H1 (cell line): Measurements from ENCODE around the gene SLC2A8. TPM values are rescaled to one million over a fixed set of nuclear protein-coding genes. Genes with fewer than 3 reads are reported as not detected.

Experiments
- CTCF ChIA-PET: fragments of 300-600 bp; sonication (Branson Sonifier 250); formaldehyde crosslinking; loops from one replicate; lab custom pipeline; 2021; ENCODE audit not compliant: partially characterized antibody; lab: Charles Lee
- POLR2A ChIA-PET: fragments of 300-600 bp; sonication (Branson Sonifier 250); formaldehyde crosslinking; loops from one replicate; lab custom pipeline; 2021; ENCODE audit warnings: inconsistent platforms; ENCODE audit not compliant: partially characterized antibody; lab: Charles Lee
- DNase-seq, 2 experiments: peaks; one replicate each; pipeline versions ENCODE4 v3.0.0 to v3.0.0-alpha.2; 2010 to 2022; ENCODE audit warnings: low spot score in 2 of 2, low read depth in 1 of 2, mixed read lengths in 1 of 2
- FAIRE-seq: peaks from 2 replicates; lab custom pipeline; 2011; peaks lifted over from hg19 to GRCh38; lab: Jason Lieb, UNC
- H2AFZ ChIP-seq: 2 replicates; pipeline ENCODE4 v1.8.1; 2012; ENCODE audit warnings: low read length, inconsistent platforms
- H2AK5ac ChIP-seq: 2 replicates; pipeline ENCODE4 v1.6.1; 2013; ENCODE audit warnings: low read depth, low read length
- H2BK120ac ChIP-seq: replicated peaks from 2 replicates; pipeline ENCODE3; 2013; ENCODE audit warnings: low read depth, low read length, inconsistent platforms
- H2BK12ac ChIP-seq: 2 replicates; pipeline ENCODE4 v1.6.1; 2013; ENCODE audit warnings: low read depth, low read length
- H2BK15ac ChIP-seq: 2 replicates; pipeline ENCODE4 v1.6.1; 2013; ENCODE audit warnings: low read length
- H2BK20ac ChIP-seq: 2 replicates; pipeline ENCODE4 v1.6.1; 2013; ENCODE audit warnings: low read length
- H2BK5ac ChIP-seq: 2 replicates; pipeline ENCODE4 v1.6.1; 2013; ENCODE audit warnings: low read depth, low read length
- H3K14ac ChIP-seq: 2 replicates; pipeline ENCODE4 v1.6.1; 2013; ENCODE audit warnings: inconsistent platforms; ENCODE audit not compliant: insufficient read length
- H3K18ac ChIP-seq: 2 replicates; pipeline ENCODE4 v1.6.1; 2013; ENCODE audit warnings: low read length; ENCODE audit errors: extremely low read depth
- H3K23ac ChIP-seq: 2 replicates; pipeline ENCODE4 v1.6.1; 2013; ENCODE audit warnings: inconsistent platforms; ENCODE audit not compliant: insufficient read length
- H3K23me2 ChIP-seq: 2 replicates; pipeline ENCODE4 v1.6.1; 2013; ENCODE audit warnings: low read depth, low read length
- H3K27ac ChIP-seq: 2 replicates; pipeline ENCODE4 v1.6.1; 2011; ENCODE audit warnings: low read depth, low read length, inconsistent platforms
- H3K27me3 ChIP-seq, 4 experiments: replicated peaks in 1 of 4; 1 replicate in 1 of 4; 2 replicates in 3 of 4; pipeline versions ENCODE4 v1.6.1 to v1.8.1; 2011 to 2013; ENCODE audit warnings: low read length in 3 of 4, mild to moderate bottlenecking in 3 of 4, inconsistent platforms in 2 of 4, mixed read lengths in 2 of 4, moderate library complexity in 1 of 4; ENCODE audit not compliant: control insufficient read depth in 3 of 4, insufficient read depth in 3 of 4; ENCODE audit errors: extremely low read depth in 1 of 4
- H3K36me3 ChIP-seq, 4 experiments: 2 replicates each; pipeline versions ENCODE4 v1.6.1 to v1.8.1; 2011 to 2013; ENCODE audit warnings: mild to moderate bottlenecking in 4 of 4, low read length in 3 of 4, moderate library complexity in 2 of 4, control low read depth in 1 of 4, inconsistent platforms in 1 of 4; ENCODE audit not compliant: insufficient read depth in 4 of 4, control insufficient read depth in 2 of 4
- H3K4ac ChIP-seq: replicated peaks from 2 replicates; pipeline ENCODE3; 2013; ENCODE audit warnings: low read length, low read depth, mixed read lengths, inconsistent platforms; ENCODE audit not compliant: insufficient read length
- H3K4me1 ChIP-seq, 4 experiments: replicated peaks in 1 of 4; 1 replicate in 1 of 4; 2 replicates in 3 of 4; pipeline versions ENCODE4 v1.6.1 to v1.8.1; 2011 to 2013; ENCODE audit warnings: low read length in 3 of 4, inconsistent platforms in 2 of 4, mixed read lengths in 1 of 4; ENCODE audit not compliant: insufficient read depth in 4 of 4, control insufficient read depth in 3 of 4
- H3K4me2 ChIP-seq, 2 experiments: 2 replicates each; pipeline versions ENCODE4 v1.6.1 to v1.8.1; 2011 to 2013; ENCODE audit warnings: low read depth in 2 of 2, low read length in 2 of 2, control low read depth in 1 of 2, inconsistent platforms in 1 of 2, mild to moderate bottlenecking in 1 of 2; ENCODE audit not compliant: insufficient read depth in 1 of 2
- H3K4me3 ChIP-seq, 4 experiments: fragments of 200-600, 300-600 bp in 1 of 4; sonication (generic), shearing (Covaris generic), sonication (Bioruptor Twin) in 1 of 4; 2 replicates each; pipeline versions ENCODE4 v1.5.1 to v1.8.1; 2011 to 2016; ENCODE audit warnings: low read length in 4 of 4, low read depth in 3 of 4, control low read depth in 2 of 4, inconsistent platforms in 2 of 4, mild to moderate bottlenecking in 2 of 4, mixed read lengths in 1 of 4, moderate library complexity in 1 of 4; ENCODE audit not compliant: insufficient read depth in 2 of 4; ENCODE audit errors: extremely low read depth in 1 of 4
- H3K56ac ChIP-seq: replicated peaks from 2 replicates; pipeline ENCODE3; 2013; ENCODE audit warnings: low read depth, mild to moderate bottlenecking, mixed read lengths, low read length, inconsistent platforms; ENCODE audit not compliant: insufficient read length
- H3K79me1 ChIP-seq: 2 replicates; pipeline ENCODE4 v1.6.1; 2013; ENCODE audit warnings: low read depth, low read length, control low read depth
- H3K79me2 ChIP-seq, 2 experiments: 2 replicates each; pipeline versions ENCODE4 v1.6.1 to v1.8.1; 2012 to 2013; ENCODE audit warnings: low read length in 2 of 2, mild to moderate bottlenecking in 2 of 2, inconsistent platforms in 1 of 2; ENCODE audit not compliant: insufficient read depth in 2 of 2, control insufficient read depth in 1 of 2
- H3K9ac ChIP-seq, 4 experiments: replicated peaks in 1 of 4; 1 replicate in 1 of 4; 2 replicates in 3 of 4; pipeline versions ENCODE4 v1.6.1 to v1.8.1; 2011 to 2013; ENCODE audit warnings: low read depth in 3 of 4, low read length in 3 of 4, control low read depth in 2 of 4, mild to moderate bottlenecking in 2 of 4, moderate library complexity in 2 of 4, inconsistent platforms in 1 of 4; ENCODE audit errors: extremely low read depth in 1 of 4
- H3K9me3 ChIP-seq, 2 experiments: 2 replicates each; pipeline versions ENCODE4 v1.6.1 to v1.8.1; 2012 to 2013; ENCODE audit warnings: mild to moderate bottlenecking in 2 of 2, moderate library complexity in 2 of 2, control low read depth in 1 of 2, inconsistent platforms in 1 of 2, low read depth in 1 of 2, low read length in 1 of 2, mixed read lengths in 1 of 2; ENCODE audit not compliant: insufficient read depth in 2 of 2
- H4K20me1 ChIP-seq, 2 experiments: replicated peaks in 1 of 2; 2 replicates each; pipeline versions ENCODE3 to v1.8.1; 2011 to 2013; ENCODE audit warnings: inconsistent platforms in 2 of 2, low read length in 2 of 2, mild to moderate bottlenecking in 1 of 2; ENCODE audit not compliant: insufficient read depth in 2 of 2, control insufficient read depth in 1 of 2
- H4K5ac ChIP-seq: 2 replicates; pipeline ENCODE4 v1.6.1; 2013; ENCODE audit warnings: low read length, low read depth, mixed read lengths, inconsistent platforms; ENCODE audit not compliant: insufficient read length
- H4K8ac ChIP-seq: 2 replicates; pipeline ENCODE4 v1.8.0; 2013; ENCODE audit warnings: mild to moderate bottlenecking, moderate library complexity, low read length, inconsistent platforms; ENCODE audit not compliant: insufficient read depth; ENCODE audit errors: extremely low read depth
- H4K91ac ChIP-seq: replicated peaks from 2 replicates; pipeline ENCODE3; 2013; ENCODE audit warnings: low read length, mixed read lengths, inconsistent platforms; ENCODE audit not compliant: insufficient read length
- ASH2L ChIP-seq: fragments of 200-600, 300-600 bp; sonication (generic); IDR thresholded peaks from one replicate; pipeline ENCODE4 v1.7.1; 2017; ENCODE audit warnings: low read length
- GTF2F1 ChIP-seq: IDR thresholded peaks from 2 replicates; pipeline ENCODE4 v1.6.1; 2012; ENCODE audit warnings: low read depth, low read length, improper control_type of control experiment, borderline replicate concordance
- WGBS, 2 experiments: shearing (Covaris generic) in 1 of 2; methylation state at CpG; one replicate each; pipeline versions ENCODE4 v1.1.6 to v1.1.7; 2013 to 2015; ENCODE audit warnings: low lambda C conversion rate in 2 of 2, mixed read lengths in 2 of 2, inconsistent platforms in 1 of 2, low coverage in 1 of 2, missing lambda C conversion rate in 1 of 2; ENCODE audit not compliant: insufficient replicate concordance in 2 of 2, insufficient coverage in 1 of 2, insufficient read length in 1 of 2; ENCODE audit errors: extremely low coverage in 1 of 2, missing lambda C conversion rate in 1 of 2; 5-methylcytosine and 5-hydroxymethylcytosine counted together
- polyA plus RNA-seq, 7 experiments: library from polyadenylated mRNA; depleted of rRNA in 3 of 7; stranded (reverse) in 5 of 7; unstranded in 2 of 7; fragments of >200 nt in 5 of 7; fragments of 200-250 nt in 2 of 7; gene quantifications; 1 replicate in 5 of 7; 2 replicates in 1 of 7; 4 replicates in 1 of 7; pipeline versions ENCODE4 v1.2.1 to v1.2.3, GENCODE V29; 2011 to 2013; ENCODE audit warnings: missing spikeins in 2 of 7, mixed read lengths in 2 of 7
- total RNA-seq: library from RNA; stranded (reverse); fragmentation: NEBNext Ultra II Directional; extraction: Animal tissue kit (Norgen Biotek cat#: 25700); gene quantifications from 2 replicates; pipeline ENCODE4 v1.2.1, GENCODE V29; 2021

The SLC2A8 gene
- total and polyA plus RNA-seq, 2 of the 8 experiments (the other 6 are each of a cell fraction or from before 2014, with no cell fraction given), result 24.6 to 36.4 TPM

GRCh38 chr9:127451608-127451857, 54.6 kb downstream of the SLC2A8 start:
- peak overlapping the region; percentile 95 to 100 for H3K4me2 ChIP-seq
- peaks cover 7% of the 10 kb centered on the region; the same call in 1 of the 2 replicates for H3K79me1 ChIP-seq
- H3K23ac ChIP-seq, result no peak overlapping the region
- H3K9ac ChIP-seq, result peak overlapping the region in 3 of 4 experiments; percentile 63 to 98 (median 97); a peak in 6 of 7 replicates
- no peak for DNase-seq
- FAIRE-seq, result no peak
- peak overlapping the region; percentile 85 for H3K56ac ChIP-seq
- peak overlapping the region; percentile 57; the same call in 1 of the 2 replicates for H2AFZ ChIP-seq
- TF ChIP-seq GTF2F1 (no peak), ASH2L (peak; percentile 47)
- POLR2A ChIA-PET, result interaction anchor here (0.5 to 9.0 kb wide), 69 partner anchors 11 to 431 kb away, joined by 3 to 125 read pairs (median 5); partner anchors contain the start of genes PTRH1, SLC2A8, TOR2A and TTC16
- CTCF ChIA-PET, result interaction anchor here (0.7 kb wide), 1 partner anchor 592 kb away, joined by 3 read pairs; no protein-coding TSS in a partner anchor
- no peak overlapping the region for H3K14ac ChIP-seq
- H4K20me1 ChIP-seq, result peaks cover 19 to 28% of the 10 kb centered on the region in 2 experiments
- peaks cover 34 to 45% (median 38%) of the 10 kb centered on the region in 4 experiments for H3K36me3 ChIP-seq
- no peak overlapping the region for H2BK15ac ChIP-seq
- H3K27me3 ChIP-seq, result no peaks in the 10 kb centered on the region
- 4% methylated on average over 3 of the region's 14 CpGs; no CpG with 5 or more reads in 1 of the 2 experiments for WGBS, 2 experiments
- peaks cover 19% of the 10 kb centered on the region for H3K23me2 ChIP-seq
- H2AK5ac ChIP-seq, result no peak overlapping the region
- peak overlapping the region; percentile 75 for H4K5ac ChIP-seq
- peak overlapping the region; percentile 32; the same call in 1 of the 2 replicates for H3K27ac ChIP-seq
- H4K91ac ChIP-seq, result no peak overlapping the region
- H3K9me3 ChIP-seq, result no peaks in the 10 kb centered on the region
- H3K4me1 ChIP-seq, result peaks cover 0 to 6% (median 4%) of the 10 kb centered on the region in 4 experiments; a peak in 4 of 7 replicates
- H3K18ac ChIP-seq, result peak overlapping the region; percentile 85
- no peak overlapping the region for H2BK120ac ChIP-seq
- H2BK5ac ChIP-seq, result peak overlapping the region; percentile 84
- H3K4ac ChIP-seq, result no peak overlapping the region
- H4K8ac ChIP-seq, result no peak overlapping the region
- H3K79me2 ChIP-seq, result peaks cover 17 to 38% of the 10 kb centered on the region in 2 experiments
- H2BK20ac ChIP-seq, result no peak overlapping the region
- H3K4me3 ChIP-seq, result peak overlapping the region; percentile 85 to 99 (median 88)
- H2BK12ac ChIP-seq, result no peak overlapping the region
